Natural killer cell (primary cell): ENCODE data around the gene MPV17. TPM values are rescaled to one million over a fixed set of nuclear protein-coding genes. Genes with fewer than 3 reads are reported as not detected.

Experiments
- ATAC-seq, 3 donors: fragments of 150-1000 bp in 2 of 3; fragments of 200-7000 bp in 1 of 3; cut with Tn5 transposase; 1 replicate in 1 of 3; 2 replicates in 2 of 3; pipeline ENCODE4 v1.10.0; 2021; ENCODE audit warnings: mild to moderate bottlenecking in 2 of 3, moderate library complexity in 2 of 3
- DNase-seq, 2 donors: peaks; one replicate each; pipeline versions ENCODE4 v3.0.0 to v3.0.0-alpha.2; 2013 to 2021; ENCODE audit warnings: mixed read lengths in 1 of 2
- H3K27ac ChIP-seq: one replicate; pipeline ENCODE4 v1.5.1; 2013; ENCODE audit warnings: mild to moderate bottlenecking, low read length
- H3K27me3 ChIP-seq: one replicate; pipeline ENCODE4 v1.6.1; 2013; ENCODE audit warnings: low read length; ENCODE audit not compliant: control insufficient read depth, insufficient read depth
- H3K36me3 ChIP-seq: one replicate; pipeline ENCODE4 v1.6.1; 2013; ENCODE audit warnings: low read length; ENCODE audit not compliant: control insufficient read depth, insufficient read depth
- H3K4me1 ChIP-seq: one replicate; pipeline ENCODE4 v1.6.1; 2013; ENCODE audit warnings: low read length; ENCODE audit not compliant: control insufficient read depth, insufficient read depth
- H3K4me3 ChIP-seq: one replicate; pipeline ENCODE4 v1.5.1; 2013; ENCODE audit warnings: low read length
- H3K9me3 ChIP-seq: one replicate; pipeline ENCODE4 v1.6.1; 2013; ENCODE audit warnings: low read length; ENCODE audit not compliant: control insufficient read depth, insufficient read depth
- H3K27ac Mint-ChIP-seq, 2 donors: one replicate each; pipeline ENCODE4 v1.8.0; 2022; ENCODE audit warnings: mild to moderate bottlenecking in 2 of 2, mixed read lengths in 2 of 2, moderate library complexity in 1 of 2
- H3K27me3 Mint-ChIP-seq, 2 donors: one replicate each; pipeline ENCODE4 v1.8.0; 2022; ENCODE audit warnings: low read depth in 2 of 2, mixed read lengths in 2 of 2
- H3K36me3 Mint-ChIP-seq: one replicate; pipeline ENCODE4 v1.8.0; 2022; ENCODE audit warnings: mixed read lengths
- H3K4me1 Mint-ChIP-seq, 2 donors: one replicate each; pipeline ENCODE4 v1.8.0; 2022; ENCODE audit warnings: mixed read lengths in 2 of 2
- H3K4me3 Mint-ChIP-seq: one replicate; pipeline ENCODE4 v1.8.0; 2022; ENCODE audit warnings: mild to moderate bottlenecking, moderate library complexity, mixed read lengths
- H3K9me3 Mint-ChIP-seq, 2 donors: one replicate each; pipeline ENCODE4 v1.8.0; 2022; ENCODE audit warnings: mixed read lengths in 2 of 2
- CTCF ChIP-seq: fragments of 200-600 bp; IDR thresholded peaks from one replicate; pipeline ENCODE4 v1.8.0; 2022; ENCODE audit warnings: antibody characterized with exemption
- WGBS: methylation state at CpG from one replicate; pipeline ENCODE4 v1.1.7; 2013; ENCODE audit warnings: missing lambda C conversion rate; ENCODE audit not compliant: insufficient coverage; 5-methylcytosine and 5-hydroxymethylcytosine counted together
- intact Hi-C: fragments of 100-400 bp; cut with micrococcal nuclease; formaldehyde crosslinking; loops from one replicate; pipeline ENCODE4 v1.14.2; 2022
- total RNA-seq, 4 donors: library from RNA; stranded (reverse); fragments of 120-200 nt in 1 of 4; gene quantifications; one replicate each; pipeline versions ENCODE4 v1.2.3 to v1.2.4, GENCODE V29; 2013 to 2022

Gene MPV17
- total RNA-seq, 3 donors from 2014 or later (not counting 1 experiment from before 2014, with no cell fraction given), result 63.9 to 75.2 (median 64.8) TPM

GRCh38 chr2:27324720-27325119 is 1.8 kb upstream of the MPV17 start:
- no peak overlapping the region for H3K4me3 ChIP-seq
- no peaks in the 10 kb centered on the region for H3K27me3 Mint-ChIP-seq
- no peak for DNase-seq
- intact Hi-C loops, result no loop called here
- ATAC-seq, result no peak
- H3K4me1 ChIP-seq, result peaks cover 18% of the 10 kb centered on the region
- no peaks in the 10 kb centered on the region for H3K27me3 ChIP-seq
- H3K27ac Mint-ChIP-seq, result peak overlapping the region; percentile 98 to 99
- H3K4me1 Mint-ChIP-seq, result peaks cover 18 to 23% of the 10 kb centered on the region in 2 donors
- H3K9me3 ChIP-seq, result no peaks in the 10 kb centered on the region
- H3K27ac ChIP-seq, result no peak overlapping the region
- WGBS, result 94% methylated on average over 5 of the region's 5 CpGs
- H3K36me3 Mint-ChIP-seq, result peaks cover 21% of the 10 kb centered on the region
- H3K9me3 Mint-ChIP-seq, result no peaks in the 10 kb centered on the region
- peaks cover 32% of the 10 kb centered on the region for H3K36me3 ChIP-seq
- no peak for TF ChIP-seq CTCF
- peak overlapping the region; percentile 59 for H3K4me3 Mint-ChIP-seq

GRCh38 chr2:27323596-27324285 is 844 bp upstream of the MPV17 start:
- 60% methylated on average over 4 of the region's 5 CpGs for WGBS
- Mint-ChIP-seq H3K4me1 (peaks cover 18 to 23% of the 10 kb centered on the region in 2 donors), H3K9me3 (no peaks in the 10 kb centered on the region), H3K27ac (peak overlapping the region; percentile 98 to 99), H3K36me3 (peaks cover 18% of the 10 kb centered on the region), H3K4me3 (peak overlapping the region; percentile 99), H3K27me3 (no peaks in the 10 kb centered on the region)
- H3K27me3 ChIP-seq, result no peaks in the 10 kb centered on the region
- H3K9me3 ChIP-seq, result no peaks in the 10 kb centered on the region
- H3K36me3 ChIP-seq, result peaks cover 22% of the 10 kb centered on the region
- H3K4me1 ChIP-seq, result peaks cover 18% of the 10 kb centered on the region
- no peak for TF ChIP-seq CTCF
- no peak for DNase-seq
- peak overlapping the region; percentile 79 for H3K4me3 ChIP-seq
- H3K27ac ChIP-seq, result peak overlapping the region; percentile 88
- intact Hi-C loops, result loop anchor here (1.0 kb wide), 1 partner anchor 33 kb away; the partner anchor contains the start of gene GTF3C2
- no peak for ATAC-seq

- Mint-ChIP-seq H3K9me3 (no peaks in the 10 kb centered on the region), H3K4me3 (peak overlapping the region; percentile 99), H3K36me3 (peaks cover 7% of the 10 kb centered on the region), H3K27me3 (no peaks in the 10 kb centered on the region), H3K4me1 (peaks cover 18 to 23% of the 10 kb centered on the region in 2 donors), H3K27ac (peak overlapping the region; percentile 98 to 99)
- peaks cover 13% of the 10 kb centered on the region for H3K36me3 ChIP-seq
- peak; percentile 17 to 22 (median 22) for ATAC-seq
- H3K27me3 ChIP-seq, result no peaks in the 10 kb centered on the region
- intact Hi-C loops, result no loop called here
- H3K4me3 ChIP-seq, result peak overlapping the region; percentile 79
- peaks cover 18% of the 10 kb centered on the region for H3K4me1 ChIP-seq
- H3K27ac ChIP-seq, result peak overlapping the region; percentile 88
- DNase-seq, result peak in 1 of 2 donors; percentile 29
- TF ChIP-seq CTCF, result no peak
- WGBS, result 1% methylated on average over 10 of the region's 10 CpGs
- H3K9me3 ChIP-seq, result no peaks in the 10 kb centered on the region
These were observed 564 bp downstream of the MPV17 start for GRCh38 chr2:27322301-27322765.
